ENCODE data around the gene PGBD5. TPM values are rescaled to one million over a fixed set of nuclear protein-coding genes. Genes with fewer than 3 reads are reported as not detected.

The PGBD5 gene
- total and polyA plus RNA-seq, 2 of the 13 experiments (the other 11 are each of a cell fraction or from before 2014, with no cell fraction given) = 0.04 to 0.13 TPM

GRCh38 chr1:230423261-230423660, 2.9 kb downstream of the PGBD5 start:
- CTCF ChIA-PET (ENCODE audit: low intra/inter-chr PET ratio, low total read pairs) = no interaction called here
- in situ Hi-C loops (cut with HindIII; ENCODE audit: extremely low pct_ligation_motif_present, low pct_unique_long_range_greater_than_20kb) = no loop called here
- no peak for FAIRE-seq
- TF ChIP-seq ZNF367 (CRISPR knock-in tag; IDR thresholded peaks at IDR 0.05; ENCODE audit: borderline replicate concordance) (no peak), ZBTB37 (CRISPR knock-in tag; IDR thresholded peaks at IDR 0.05) (no peak), ZNF746 (CRISPR knock-in tag; IDR thresholded peaks at IDR 0.05) (no peak), DR1 (CRISPR knock-in tag; IDR thresholded peaks at IDR 0.05) (no peak), ZNF567 (CRISPR knock-in tag; IDR thresholded peaks at IDR 0.05; ENCODE audit: borderline replicate concordance) (no peak), MTF1 (CRISPR knock-in tag; IDR thresholded peaks at IDR 0.05) (no peak), GLMP (CRISPR knock-in tag; IDR thresholded peaks at IDR 0.05; ENCODE audit: borderline replicate concordance) (no peak), MIXL1 (CRISPR knock-in tag; IDR thresholded peaks at IDR 0.05) (no peak), ZSCAN22 (CRISPR knock-in tag; IDR thresholded peaks at IDR 0.05) (no peak), ZNF432 (CRISPR knock-in tag; IDR thresholded peaks at IDR 0.05; ENCODE audit: borderline replicate concordance) (no peak), ZNF687 (CRISPR knock-in tag; IDR thresholded peaks at IDR 0.05) (no peak), GFI1 (CRISPR knock-in tag; IDR thresholded peaks at IDR 0.05; ENCODE audit: borderline replicate concordance) (no peak)
- TF ChIP-seq, protein P1, sequence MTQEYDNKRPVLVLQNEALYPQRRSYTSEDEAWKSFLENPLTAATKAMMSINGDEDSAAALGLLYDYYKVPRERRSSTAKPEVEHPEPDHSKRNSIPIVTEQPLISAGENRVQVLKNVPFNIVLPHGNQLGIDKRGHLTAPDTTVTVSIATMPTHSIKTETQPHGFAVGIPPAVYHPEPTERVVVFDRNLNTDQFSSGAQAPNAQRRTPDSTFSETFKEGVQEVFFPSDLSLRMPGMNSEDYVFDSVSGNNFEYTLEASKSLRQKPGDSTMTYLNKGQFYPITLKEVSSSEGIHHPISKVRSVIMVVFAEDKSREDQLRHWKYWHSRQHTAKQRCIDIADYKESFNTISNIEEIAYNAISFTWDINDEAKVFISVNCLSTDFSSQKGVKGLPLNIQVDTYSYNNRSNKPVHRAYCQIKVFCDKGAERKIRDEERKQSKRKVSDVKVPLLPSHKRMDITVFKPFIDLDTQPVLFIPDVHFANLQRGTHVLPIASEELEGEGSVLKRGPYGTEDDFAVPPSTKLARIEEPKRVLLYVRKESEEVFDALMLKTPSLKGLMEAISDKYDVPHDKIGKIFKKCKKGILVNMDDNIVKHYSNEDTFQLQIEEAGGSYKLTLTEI (CRISPR knock-in tag; conservative IDR thresholded peaks at IDR 0.05) = no peak
- TF ChIP-seq, protein P2, sequence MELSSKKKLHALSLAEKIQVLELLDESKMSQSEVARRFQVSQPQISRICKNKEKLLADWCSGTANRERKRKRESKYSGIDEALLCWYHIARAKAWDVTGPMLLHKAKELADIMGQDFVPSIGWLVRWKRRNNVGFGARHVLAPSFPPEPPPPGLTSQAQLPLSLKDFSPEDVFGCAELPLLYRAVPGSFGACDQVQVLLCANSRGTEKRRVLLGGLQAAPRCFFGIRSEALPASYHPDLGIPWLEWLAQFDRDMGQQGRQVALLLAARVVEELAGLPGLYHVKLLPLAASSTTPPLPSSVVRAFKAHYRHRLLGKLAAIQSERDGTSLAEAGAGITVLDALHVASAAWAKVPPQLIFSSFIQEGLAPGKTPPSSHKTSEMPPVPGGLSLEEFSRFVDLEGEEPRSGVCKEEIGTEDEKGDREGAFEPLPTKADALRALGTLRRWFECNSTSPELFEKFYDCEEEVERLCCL (CRISPR knock-in tag; IDR thresholded peaks at IDR 0.05; ENCODE audit: borderline replicate concordance) = no peak

More at GRCh38 chr1:230423261-230423660, 2.9 kb downstream of the PGBD5 start:
- ATAC-seq = no peak
- no peaks in the 10 kb centered on the region for H3K4me1 ChIP-seq (ENCODE audit: insufficient read depth, low read length)
- POLR2A ChIA-PET = no interaction called here
- no peaks in the 10 kb centered on the region for H3K79me2 ChIP-seq (ENCODE audit: insufficient read depth, low read length)
- peaks cover 3% of the 10 kb centered on the region; the same call in 1 of the 2 replicates for H4K20me1 ChIP-seq (ENCODE audit: insufficient read depth, low read length)
- 78% methylated on average over 5 of the region's 5 CpGs for WGBS (ENCODE audit: low lambda C conversion rate)
- H3K4me2 ChIP-seq (ENCODE audit: low read depth, low read length) = no peak overlapping the region
- H3K36me3 ChIP-seq (replicated peaks in 1 of 2; ENCODE audit: control insufficient read depth in 1 of 2, insufficient read depth in 2 of 2, low read length in 2 of 2) = no peaks in the 10 kb centered on the region
- no peak overlapping the region for H3K4me3 ChIP-seq (replicated peaks in 1 of 3; ENCODE audit: insufficient read depth in 1 of 3, low read depth in 2 of 3, low read length in 3 of 3)
- H3K27ac ChIP-seq (ENCODE audit: extremely low read length, insufficient read depth, low read length) = no peak overlapping the region
- H3K9me3 ChIP-seq (ENCODE audit: low read length) = no peaks in the 10 kb centered on the region
- no peak for DNase-seq (ENCODE audit: low spot score)
- no TSS peak for BruUV-seq (replicated peaks)
- no peak overlapping the region for H3K9ac ChIP-seq (ENCODE audit: insufficient read depth, low read depth, low read length)
- no peak overlapping the region for H2AFZ ChIP-seq (ENCODE audit: low read length)
- intact Hi-C loops (cut with micrococcal nuclease; ENCODE audit: unreplicated experiment) = no loop called here
- peaks cover 9 to 41% of the 10 kb centered on the region in 2 experiments; a peak in 4 of 5 replicates for H3K27me3 ChIP-seq (ENCODE audit: control insufficient read depth in 1 of 2, insufficient read depth in 2 of 2, low read length in 2 of 2)
